ENCODE measurements around the gene ING1. TPM values are rescaled to one million over a fixed set of nuclear protein-coding genes. Genes with fewer than 3 reads are reported as not detected.
"Not testable (repeated sequence)": the region's sequence is repeated elsewhere in the genome, so short reads cannot be mapped to it uniquely, and the experiment has no call there.

Gene ING1
- total RNA-seq, 1 experiment from 2014 or later: 17.9 TPM

DNA sequence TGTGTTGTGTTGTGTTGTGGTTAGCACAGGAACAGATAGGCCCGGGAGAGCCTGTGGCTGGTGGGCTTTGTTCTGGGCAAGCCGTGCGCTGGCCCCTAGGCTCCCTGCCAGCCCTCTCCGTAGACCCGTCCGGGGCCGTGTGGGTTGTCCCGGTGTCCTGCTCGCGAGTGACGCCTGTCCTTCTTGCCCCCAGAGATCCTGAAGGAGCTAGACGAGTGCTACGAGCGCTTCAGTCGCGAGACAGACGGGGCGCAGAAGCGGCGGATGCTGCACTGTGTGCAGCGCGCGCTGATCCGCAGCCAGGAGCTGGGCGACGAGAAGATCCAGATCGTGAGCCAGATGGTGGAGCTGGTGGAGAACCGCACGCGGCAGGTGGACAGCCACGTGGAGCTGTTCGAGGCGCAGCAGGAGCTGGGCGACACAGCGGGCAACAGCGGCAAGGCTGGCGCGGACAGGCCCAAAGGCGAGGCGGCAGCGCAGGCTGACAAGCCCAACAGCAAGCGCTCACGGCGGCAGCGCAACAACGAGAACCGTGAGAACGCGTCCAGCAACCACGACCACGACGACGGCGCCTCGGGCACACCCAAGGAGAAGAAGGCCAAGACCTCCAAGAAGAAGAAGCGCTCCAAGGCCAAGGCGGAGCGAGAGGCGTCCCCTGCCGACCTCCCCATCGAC is 5.7 kb downstream of the ING1 start:
- H3F3A ChIP-seq (ENCODE audit: low read length, unreplicated experiment): no peaks in the 10 kb centered on the region
- no peak overlapping the region for H3K4me2 ChIP-seq (ENCODE audit: low read length)
- H3K79me2 ChIP-seq (ENCODE audit: low read length): peaks cover 59% of the 10 kb centered on the region
- peaks cover 18% of the 10 kb centered on the region; the same call in 1 of the 2 replicates for H4K20me1 ChIP-seq (ENCODE audit: low read length)
- peaks cover 5% of the 10 kb centered on the region for H3K4me1 ChIP-seq (ENCODE audit: insufficient read depth, low read length)
- POLR2A ChIA-PET (ENCODE audit: unreplicated experiment): no interaction called here
- TF ChIP-seq EZH2phosphoT487 (IDR thresholded peaks at IDR 0.05; ENCODE audit: borderline replicate concordance, low read length) (no peak), EZH2 (IDR thresholded peaks at IDR 0.05; ENCODE audit: low read length, unreplicated experiment) (no peak)
- TF ChIP-seq, protein P1, sequence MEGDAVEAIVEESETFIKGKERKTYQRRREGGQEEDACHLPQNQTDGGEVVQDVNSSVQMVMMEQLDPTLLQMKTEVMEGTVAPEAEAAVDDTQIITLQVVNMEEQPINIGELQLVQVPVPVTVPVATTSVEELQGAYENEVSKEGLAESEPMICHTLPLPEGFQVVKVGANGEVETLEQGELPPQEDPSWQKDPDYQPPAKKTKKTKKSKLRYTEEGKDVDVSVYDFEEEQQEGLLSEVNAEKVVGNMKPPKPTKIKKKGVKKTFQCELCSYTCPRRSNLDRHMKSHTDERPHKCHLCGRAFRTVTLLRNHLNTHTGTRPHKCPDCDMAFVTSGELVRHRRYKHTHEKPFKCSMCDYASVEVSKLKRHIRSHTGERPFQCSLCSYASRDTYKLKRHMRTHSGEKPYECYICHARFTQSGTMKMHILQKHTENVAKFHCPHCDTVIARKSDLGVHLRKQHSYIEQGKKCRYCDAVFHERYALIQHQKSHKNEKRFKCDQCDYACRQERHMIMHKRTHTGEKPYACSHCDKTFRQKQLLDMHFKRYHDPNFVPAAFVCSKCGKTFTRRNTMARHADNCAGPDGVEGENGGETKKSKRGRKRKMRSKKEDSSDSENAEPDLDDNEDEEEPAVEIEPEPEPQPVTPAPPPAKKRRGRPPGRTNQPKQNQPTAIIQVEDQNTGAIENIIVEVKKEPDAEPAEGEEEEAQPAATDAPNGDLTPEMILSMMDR (conservative IDR thresholded peaks at IDR 0.05; ENCODE audit: low read depth, low read length): no peak
- DNase-seq: no peak
- ATAC-seq: no peak
- CTCF ChIA-PET: no interaction called here
- peaks cover 4% of the 10 kb centered on the region; the same call in 1 of the 2 replicates for H3K36me3 ChIP-seq (ENCODE audit: low read depth, low read length)
- BruUV-seq (replicated peaks): no TSS peak
- H3K27ac ChIP-seq (ENCODE audit: low read length): no peak overlapping the region
- H3K27me3 ChIP-seq (ENCODE audit: low read length): no peaks in the 10 kb centered on the region
- H2AFZ ChIP-seq (ENCODE audit: low read length): no peak overlapping the region
- no peaks in the 10 kb centered on the region for H3K9me3 ChIP-seq (ENCODE audit: low read length)
- H3K9ac ChIP-seq (ENCODE audit: low read length): no peak overlapping the region
- intact Hi-C loops (cut with micrococcal nuclease): no loop called here
- no peaks in the 10 kb centered on the region for H3K9me2 ChIP-seq (replicated peaks; ENCODE audit: low read length)
- no peak overlapping the region for H3K4me3 ChIP-seq (ENCODE audit: low read length)

DNA sequence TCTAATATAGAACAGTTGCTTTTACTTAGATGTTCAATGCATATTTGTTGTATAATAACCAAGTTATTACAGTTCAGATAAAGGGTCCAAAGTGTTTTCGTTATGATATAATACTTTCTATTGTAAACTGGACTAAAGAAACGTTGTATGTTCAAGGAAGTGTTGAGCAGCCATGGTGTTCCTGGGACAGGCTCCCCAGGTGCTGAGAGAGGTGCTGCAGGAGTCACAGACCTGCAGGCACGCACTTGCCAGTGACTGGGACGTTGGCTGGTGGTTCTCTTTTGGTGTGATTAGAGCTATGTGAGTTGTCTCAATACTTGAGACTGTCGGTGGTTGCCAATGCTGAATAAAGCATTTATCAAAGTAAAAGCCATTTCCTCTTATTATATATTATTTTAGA is 9.5 kb downstream of the ING1 start:
- H4K20me1 ChIP-seq (ENCODE audit: low read length): peaks cover 3% of the 10 kb centered on the region; the same call in 1 of the 2 replicates
- no peak overlapping the region for H3K4me3 ChIP-seq (ENCODE audit: low read length)
- intact Hi-C loops (cut with micrococcal nuclease): no loop called here
- no TSS peak for BruUV-seq (replicated peaks)
- H3K79me2 ChIP-seq (ENCODE audit: low read length): peaks cover 28% of the 10 kb centered on the region
- no peaks in the 10 kb centered on the region for H3K9me3 ChIP-seq (ENCODE audit: low read length)
- H3K27ac ChIP-seq (ENCODE audit: low read length): no peak overlapping the region
- H3K4me1 ChIP-seq (ENCODE audit: insufficient read depth, low read length): peaks cover 3% of the 10 kb centered on the region
- no peak overlapping the region for H3K9ac ChIP-seq (ENCODE audit: low read length)
- no peak overlapping the region for H2AFZ ChIP-seq (ENCODE audit: low read length)
- no peak overlapping the region for H3K4me2 ChIP-seq (ENCODE audit: low read length)
- TF ChIP-seq EZH2 (IDR thresholded peaks at IDR 0.05; ENCODE audit: low read length, unreplicated experiment) (no peak), EZH2phosphoT487 (IDR thresholded peaks at IDR 0.05; ENCODE audit: borderline replicate concordance, low read length) (no peak)
- TF ChIP-seq, protein P1 (conservative IDR thresholded peaks at IDR 0.05; ENCODE audit: low read depth, low read length): no peak
- ATAC-seq: no peak
- ChIA-PET POLR2A (ENCODE audit: unreplicated experiment) (no interaction called here), CTCF (no interaction called here)
- DNase-seq: no peak
- H3K9me2 ChIP-seq (replicated peaks; ENCODE audit: low read length): no peaks in the 10 kb centered on the region
- peaks cover 4% of the 10 kb centered on the region; the same call in 1 of the 2 replicates for H3K36me3 ChIP-seq (ENCODE audit: low read depth, low read length)
- no peaks in the 10 kb centered on the region for H3K27me3 ChIP-seq (ENCODE audit: low read length)
- no peaks in the 10 kb centered on the region for H3F3A ChIP-seq (ENCODE audit: low read length, unreplicated experiment)

DNA sequence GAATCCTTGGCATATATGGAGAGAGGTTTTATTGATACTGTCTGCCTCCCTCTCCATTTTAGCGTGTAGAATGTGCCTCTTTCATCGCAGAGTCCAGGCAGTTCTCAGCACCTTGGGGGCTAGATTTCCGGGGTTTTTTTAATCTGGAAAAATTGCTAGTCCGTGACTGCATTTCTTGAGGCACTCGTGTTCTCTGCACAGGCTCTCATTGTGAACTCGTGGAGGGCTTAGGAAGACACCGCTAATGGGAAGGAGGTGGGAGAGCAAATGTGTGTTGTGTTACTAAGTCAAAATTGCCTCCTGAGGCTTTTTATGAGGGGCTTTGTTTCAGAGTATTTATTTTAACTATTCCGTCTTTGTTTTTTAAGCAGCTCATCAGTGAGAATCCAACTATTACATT is 10.1 kb downstream of the ING1 start:
- H3K4me3 ChIP-seq (ENCODE audit: low read length): no peak overlapping the region
- intact Hi-C loops (cut with micrococcal nuclease): no loop called here
- H3K79me2 ChIP-seq (ENCODE audit: low read length): peaks cover 22% of the 10 kb centered on the region
- no peak overlapping the region for H3K9ac ChIP-seq (ENCODE audit: low read length)
- H3K9me2 ChIP-seq (replicated peaks; ENCODE audit: low read length): no peaks in the 10 kb centered on the region
- peaks cover 4% of the 10 kb centered on the region; the same call in 1 of the 2 replicates for H3K36me3 ChIP-seq (ENCODE audit: low read depth, low read length)
- H3K27ac ChIP-seq (ENCODE audit: low read length): no peak overlapping the region
- H3K4me2 ChIP-seq (ENCODE audit: low read length): no peak overlapping the region
- no peaks in the 10 kb centered on the region for H3K9me3 ChIP-seq (ENCODE audit: low read length)
- BruUV-seq (replicated peaks): no TSS peak
- DNase-seq (no peak), ATAC-seq (no peak)
- H3K27me3 ChIP-seq (ENCODE audit: low read length): no peaks in the 10 kb centered on the region
- no peaks in the 10 kb centered on the region for H3F3A ChIP-seq (ENCODE audit: low read length, unreplicated experiment)
- ChIA-PET POLR2A (ENCODE audit: unreplicated experiment) (no interaction called here), CTCF (no interaction called here)
- TF ChIP-seq EZH2phosphoT487 (IDR thresholded peaks at IDR 0.05; ENCODE audit: borderline replicate concordance, low read length): no peak
- TF ChIP-seq, protein P1 (conservative IDR thresholded peaks at IDR 0.05; ENCODE audit: low read depth, low read length): no peak
- no peak for TF ChIP-seq EZH2 (IDR thresholded peaks at IDR 0.05; ENCODE audit: low read length, unreplicated experiment)
- no peaks in the 10 kb centered on the region for H4K20me1 ChIP-seq (ENCODE audit: low read length)
- H2AFZ ChIP-seq (ENCODE audit: low read length): no peak overlapping the region
- H3K4me1 ChIP-seq (ENCODE audit: insufficient read depth, low read length): no peaks in the 10 kb centered on the region

DNA sequence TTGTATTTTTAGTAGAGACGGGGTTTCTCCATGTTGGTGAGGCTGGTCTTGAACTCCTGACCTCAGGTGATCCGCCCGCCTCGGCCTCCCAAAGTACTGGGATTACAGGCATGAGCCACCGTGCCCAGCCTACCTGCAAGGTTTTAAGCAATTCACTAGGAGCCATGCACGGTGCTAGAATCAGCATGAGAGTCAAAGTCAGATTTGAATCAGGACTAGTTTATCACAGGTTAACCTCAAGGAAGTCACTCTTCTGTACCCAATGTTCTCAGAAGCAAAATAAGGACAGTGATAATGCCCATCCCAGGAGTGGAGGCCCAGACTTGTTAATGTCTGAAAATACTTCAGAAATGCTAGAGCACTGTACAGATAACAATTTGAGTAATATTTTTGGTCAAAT is 12.7 kb downstream of the ING1 start:
- H3K9me2 ChIP-seq (replicated peaks; ENCODE audit: low read length); H3K27me3 ChIP-seq (ENCODE audit: low read length); CTCF ChIA-PET; H4K20me1 ChIP-seq (ENCODE audit: low read length); H3K79me2 ChIP-seq (ENCODE audit: low read length); BruUV-seq (replicated peaks); H3K9ac ChIP-seq (ENCODE audit: low read length); H2AFZ ChIP-seq (ENCODE audit: low read length); POLR2A ChIA-PET (ENCODE audit: unreplicated experiment); ATAC-seq; H3K27ac ChIP-seq (ENCODE audit: low read length); H3K4me2 ChIP-seq (ENCODE audit: low read length); H3F3A ChIP-seq (ENCODE audit: low read length, unreplicated experiment); H3K36me3 ChIP-seq (ENCODE audit: low read depth, low read length); H3K4me3 ChIP-seq (ENCODE audit: low read length); intact Hi-C loops (cut with micrococcal nuclease); H3K9me3 ChIP-seq (ENCODE audit: low read length); H3K4me1 ChIP-seq (ENCODE audit: insufficient read depth, low read length); DNase-seq: not testable (repeated sequence)
